Measurements from ENCODE around the gene VILL. TPM values are rescaled to one million over a fixed set of nuclear protein-coding genes. Genes with fewer than 3 reads are reported as not detected.

Gene VILL
- total and polyA plus RNA-seq, 2 donors (not counting 1 experiment from before 2014, with no cell fraction given): 2.0 to 9.4 TPM

DNA sequence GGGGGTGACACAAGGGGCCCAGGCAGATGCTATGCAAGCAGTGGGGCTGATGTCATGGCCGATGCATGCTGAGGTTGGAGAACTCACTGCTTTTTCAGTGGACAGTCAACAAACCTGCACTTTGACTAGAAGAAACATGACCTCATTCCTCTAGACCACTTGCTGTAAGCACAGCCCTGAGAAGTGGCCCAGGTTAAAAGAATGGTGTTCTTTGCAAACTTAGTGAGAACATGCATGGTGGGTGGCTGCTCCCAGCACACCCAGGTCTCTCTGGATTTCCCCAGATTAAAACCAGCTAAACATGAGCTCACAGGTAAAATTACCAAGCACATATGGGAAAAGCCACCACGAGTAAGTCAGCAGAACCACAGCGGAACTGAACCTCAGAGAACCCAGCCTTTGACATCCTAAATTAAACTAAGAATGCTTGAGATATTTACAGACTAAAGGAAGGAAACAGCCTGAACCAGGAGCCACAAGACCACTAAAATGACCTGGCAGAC lies 64.0 kb downstream of the VILL start:
- DNase-seq (ENCODE audit: low read depth in 2 of 2): no peak
- H3K27ac ChIP-seq (ENCODE audit: insufficient read depth, low read length): no peak overlapping the region
- H3K79me2 ChIP-seq (ENCODE audit: control insufficient read depth, insufficient read depth, low read length): no peaks in the 10 kb centered on the region
- H3K27me3 ChIP-seq (ENCODE audit: control insufficient read depth, insufficient read depth, low read length): peaks cover 2% of the 10 kb centered on the region
- H2AFZ ChIP-seq (ENCODE audit: low read length): no peak overlapping the region
- no peaks in the 10 kb centered on the region for H3K9me3 ChIP-seq (ENCODE audit: control insufficient read depth, insufficient read depth, low read depth, low read length)
- TF ChIP-seq EZH2 (IDR thresholded peaks at IDR 0.05; ENCODE audit: low read length, missing control alignments): no peak
- TF ChIP-seq, protein P1, sequence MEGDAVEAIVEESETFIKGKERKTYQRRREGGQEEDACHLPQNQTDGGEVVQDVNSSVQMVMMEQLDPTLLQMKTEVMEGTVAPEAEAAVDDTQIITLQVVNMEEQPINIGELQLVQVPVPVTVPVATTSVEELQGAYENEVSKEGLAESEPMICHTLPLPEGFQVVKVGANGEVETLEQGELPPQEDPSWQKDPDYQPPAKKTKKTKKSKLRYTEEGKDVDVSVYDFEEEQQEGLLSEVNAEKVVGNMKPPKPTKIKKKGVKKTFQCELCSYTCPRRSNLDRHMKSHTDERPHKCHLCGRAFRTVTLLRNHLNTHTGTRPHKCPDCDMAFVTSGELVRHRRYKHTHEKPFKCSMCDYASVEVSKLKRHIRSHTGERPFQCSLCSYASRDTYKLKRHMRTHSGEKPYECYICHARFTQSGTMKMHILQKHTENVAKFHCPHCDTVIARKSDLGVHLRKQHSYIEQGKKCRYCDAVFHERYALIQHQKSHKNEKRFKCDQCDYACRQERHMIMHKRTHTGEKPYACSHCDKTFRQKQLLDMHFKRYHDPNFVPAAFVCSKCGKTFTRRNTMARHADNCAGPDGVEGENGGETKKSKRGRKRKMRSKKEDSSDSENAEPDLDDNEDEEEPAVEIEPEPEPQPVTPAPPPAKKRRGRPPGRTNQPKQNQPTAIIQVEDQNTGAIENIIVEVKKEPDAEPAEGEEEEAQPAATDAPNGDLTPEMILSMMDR (conservative IDR thresholded peaks at IDR 0.05 in 1 of 2, IDR thresholded peaks at IDR 0.05 in 1 of 2; ENCODE audit: low read depth in 1 of 2, low read length in 2 of 2): no peak
- H3K4me3 ChIP-seq (replicated peaks in 1 of 4; ENCODE audit: control extremely low read depth in 1 of 4, insufficient read depth in 1 of 4, low read depth in 3 of 4, low read length in 4 of 4): no peak overlapping the region
- no peaks in the 10 kb centered on the region for H3K4me1 ChIP-seq (ENCODE audit: control insufficient read depth, extremely low read depth, insufficient read depth, low read length)
- H4K20me1 ChIP-seq (ENCODE audit: control insufficient read depth, extremely low read depth, insufficient read depth, low read length): no peaks in the 10 kb centered on the region
- H3K4me2 ChIP-seq (ENCODE audit: extremely low read depth, insufficient read depth, low read length): no peak overlapping the region
- no peak overlapping the region for H3K9ac ChIP-seq (ENCODE audit: insufficient read depth, low read length)
- H3K36me3 ChIP-seq (ENCODE audit: control insufficient read depth, insufficient read depth, low read length): no peaks in the 10 kb centered on the region

Other genes starting within 250 kb of the VILL start
- gene CTDSPL, start 128.9 kb upstream of the VILL start, total RNA-seq: 31.8 and 34.0 TPM in 2 replicates
- 47.6 and 51.5 TPM in 2 replicates for gene CTDSPL, start 128.9 kb upstream of the VILL start, polyA plus RNA-seq
- gene PLCD1, start 38.9 kb downstream of the VILL start, total RNA-seq: 31.8 and 47.2 TPM in 2 replicates
- gene PLCD1, start 38.9 kb downstream of the VILL start, polyA plus RNA-seq: 8.2 and 10.5 TPM in 2 replicates
- gene DLEC1, start 48.4 kb downstream of the VILL start, total RNA-seq: under 0.01 TPM in 2 replicates
- 0.02 and 0.05 TPM in 2 replicates for gene DLEC1, start 48.4 kb downstream of the VILL start, polyA plus RNA-seq
- gene ACAA1, start 146.3 kb downstream of the VILL start, total RNA-seq: 26.5 and 41.0 TPM in 2 replicates
- gene ACAA1, start 146.3 kb downstream of the VILL start, polyA plus RNA-seq: 39.0 and 40.6 TPM in 2 replicates
- 10.3 and 12.1 TPM in 2 replicates for gene MYD88, start 147.9 kb downstream of the VILL start, total RNA-seq
- 22.1 and 27.9 TPM in 2 replicates for gene MYD88, start 147.9 kb downstream of the VILL start, polyA plus RNA-seq
- 27.7 and 32.7 TPM in 2 replicates for gene OXSR1, start 174.8 kb downstream of the VILL start, total RNA-seq
- gene OXSR1, start 174.8 kb downstream of the VILL start, polyA plus RNA-seq: 38.9 and 45.2 TPM in 2 replicates

Data from fibroblast of lung (primary cell).